IPS-18a (cell line): ENCODE data around the gene CLDND2.
"Not testable (repeated sequence)": the region's sequence is repeated elsewhere in the genome, so short reads cannot be mapped to it uniquely, and the experiment has no call there.

Source experiments
- H3K27ac ChIP-seq: one replicate; pipeline ENCODE4 v1.5.1; 2013; ENCODE audit warnings: low read length
- H3K27me3 ChIP-seq: one replicate; pipeline ENCODE4 v1.6.1; 2013; ENCODE audit warnings: mild to moderate bottlenecking, low read length; ENCODE audit not compliant: control insufficient read depth, insufficient read depth
- H3K36me3 ChIP-seq: one replicate; pipeline ENCODE4 v1.6.1; 2013; ENCODE audit warnings: low read depth, low read length; ENCODE audit not compliant: control insufficient read depth
- H3K4me1 ChIP-seq: one replicate; pipeline ENCODE4 v1.6.1; 2013; ENCODE audit warnings: low read depth, low read length; ENCODE audit not compliant: control insufficient read depth
- H3K4me3 ChIP-seq: one replicate; pipeline ENCODE4 v1.5.1; 2013; ENCODE audit warnings: low read length
- H3K9ac ChIP-seq: one replicate; pipeline ENCODE4 v1.6.1; 2013; ENCODE audit warnings: mild to moderate bottlenecking, low read length, moderate library complexity
- H3K9me3 ChIP-seq: one replicate; pipeline ENCODE4 v1.6.1; 2013; ENCODE audit warnings: low read depth, low read length; ENCODE audit not compliant: control insufficient read depth

CLDND2 gene

DNA sequence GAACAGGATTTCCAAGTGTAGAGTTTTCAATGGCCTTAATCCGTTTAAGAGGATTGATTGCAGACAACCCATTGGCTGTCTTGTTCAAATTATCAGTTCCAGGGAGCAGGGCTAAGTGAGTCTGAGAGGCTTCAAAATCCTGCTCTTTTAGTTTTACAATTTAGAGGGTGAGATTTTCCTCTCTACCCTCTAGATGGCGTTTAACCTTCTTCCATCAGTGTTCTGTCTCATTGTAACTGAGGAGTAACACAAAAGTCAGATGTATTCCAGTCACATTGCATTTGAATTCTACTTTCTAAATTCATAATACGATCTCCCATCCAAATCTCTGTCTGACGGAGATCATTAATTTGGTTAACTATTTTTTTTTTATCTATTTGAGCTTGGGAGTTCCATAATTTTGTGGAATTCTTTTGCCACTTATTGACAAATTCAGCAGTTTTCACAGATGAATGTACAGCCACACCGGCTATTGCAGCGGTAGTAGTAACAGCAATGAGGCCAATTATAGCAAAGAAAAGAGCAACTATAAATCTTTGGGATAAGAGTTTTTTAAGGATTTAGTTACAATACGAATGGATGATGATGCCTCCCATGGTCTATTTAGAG, 29.4 kb upstream of the CLDND2 start:
- Histone ChIP-seq H3K9ac (no peak overlapping the region), H3K27me3 (no peaks in the 10 kb centered on the region), H3K4me3 (no peak overlapping the region)

DNA sequence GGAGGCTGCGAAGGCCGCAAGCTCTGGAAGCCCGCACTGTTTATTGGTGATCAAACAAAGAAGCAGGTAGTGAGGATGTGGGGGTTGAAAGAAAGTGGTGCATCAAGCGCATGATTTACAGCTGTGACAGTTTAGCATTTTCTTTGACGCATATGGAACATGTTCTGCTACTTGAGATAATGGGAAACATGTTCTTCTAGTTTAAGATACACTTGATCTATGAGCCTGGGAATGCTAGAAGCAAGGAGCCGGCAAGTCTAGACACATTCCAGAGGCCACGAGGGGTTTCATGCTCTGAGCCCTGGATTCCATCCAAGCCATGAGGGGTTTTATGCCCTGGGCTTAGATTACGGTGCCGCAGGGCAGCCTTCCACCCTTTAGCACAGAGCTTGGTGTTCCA, 28.6 kb upstream of the CLDND2 start:
- H3K9me3 ChIP-seq, H3K4me3 ChIP-seq: not testable (repeated sequence)

More for the DNA sequence above, 29.4 kb upstream of the CLDND2 start:
- Histone ChIP-seq H3K4me1 (peaks cover 4% of the 10 kb centered on the region), H3K36me3 (no peaks in the 10 kb centered on the region), H3K27ac (no peak overlapping the region), H3K9me3 (peaks cover 7% of the 10 kb centered on the region)

DNA sequence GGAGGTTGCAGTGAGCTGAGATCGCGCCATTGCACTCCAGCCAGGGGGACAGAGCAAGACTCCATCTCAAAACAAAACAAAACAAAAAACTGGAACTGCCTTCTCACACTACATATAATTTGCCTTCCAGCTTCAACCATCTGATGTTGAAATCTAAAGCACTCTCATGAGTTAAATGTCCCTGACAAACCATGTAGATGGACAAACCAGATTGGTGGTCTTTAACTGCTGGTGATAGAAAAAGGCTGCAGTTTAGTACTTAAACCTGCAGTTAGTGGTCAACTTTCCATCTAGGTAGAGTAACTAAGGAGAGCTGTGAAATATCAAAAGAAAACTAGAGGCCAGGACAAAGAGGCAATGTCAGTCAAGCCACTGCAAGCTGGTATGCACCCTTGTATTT, 27.4 kb upstream of the CLDND2 start:
- H3K4me3 ChIP-seq, result no peak overlapping the region
- no peak overlapping the region for H3K9ac ChIP-seq
- H3K4me1 ChIP-seq, result peaks cover 4% of the 10 kb centered on the region
- no peaks in the 10 kb centered on the region for H3K36me3 ChIP-seq
- H3K27ac ChIP-seq, result no peak overlapping the region
- no peaks in the 10 kb centered on the region for H3K9me3 ChIP-seq
- H3K27me3 ChIP-seq, result no peaks in the 10 kb centered on the region

More for the DNA sequence above, 28.6 kb upstream of the CLDND2 start:
- H3K4me1 ChIP-seq, H3K27ac ChIP-seq, H3K9ac ChIP-seq, H3K36me3 ChIP-seq, H3K27me3 ChIP-seq: not testable (repeated sequence)

DNA sequence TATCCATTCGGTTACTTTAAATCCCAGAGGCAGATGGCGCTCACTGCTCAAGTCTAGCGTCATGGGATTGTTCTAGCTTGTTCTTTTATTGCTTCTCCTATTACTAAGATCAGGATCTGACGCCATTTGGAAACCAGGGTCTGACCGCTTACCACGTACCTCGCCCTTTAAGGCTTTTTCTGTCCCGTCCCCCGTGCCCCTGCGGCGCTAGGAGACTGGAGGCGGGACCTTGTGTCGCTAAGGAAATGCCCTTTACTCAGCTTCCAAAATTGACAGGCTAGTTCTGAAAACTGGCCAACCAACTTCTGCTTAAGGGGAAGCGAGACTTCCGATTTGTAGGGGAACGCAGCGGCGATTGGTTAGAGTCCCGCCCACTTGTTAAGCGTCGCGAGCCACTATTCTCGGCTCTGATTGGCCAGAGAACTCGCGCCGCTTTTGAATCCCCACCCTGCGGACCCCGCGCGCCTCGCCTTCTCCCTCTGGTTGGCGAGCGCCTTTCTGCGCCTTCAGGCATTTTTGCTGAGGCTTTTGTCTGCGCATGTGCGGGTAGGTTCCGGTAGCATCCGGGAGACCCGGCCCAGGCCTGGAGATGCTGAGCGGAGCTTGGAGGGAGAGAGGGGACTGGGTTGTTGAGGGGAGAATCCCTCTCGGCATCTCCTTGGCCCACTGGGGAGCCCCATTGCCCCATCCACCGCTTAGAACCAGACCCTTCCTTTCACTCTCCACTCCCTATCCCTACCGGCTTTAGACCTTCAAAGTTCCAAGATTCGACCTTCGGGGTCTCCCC, 25.4 kb upstream of the CLDND2 start:
- Histone ChIP-seq H3K4me3 (peak overlapping the region; percentile 78), H3K27me3 (no peaks in the 10 kb centered on the region), H3K9ac (peak overlapping the region; percentile 89), H3K27ac (peak overlapping the region; percentile 83), H3K36me3 (no peaks in the 10 kb centered on the region), H3K9me3 (no peaks in the 10 kb centered on the region), H3K4me1 (peaks cover 4% of the 10 kb centered on the region)

DNA sequence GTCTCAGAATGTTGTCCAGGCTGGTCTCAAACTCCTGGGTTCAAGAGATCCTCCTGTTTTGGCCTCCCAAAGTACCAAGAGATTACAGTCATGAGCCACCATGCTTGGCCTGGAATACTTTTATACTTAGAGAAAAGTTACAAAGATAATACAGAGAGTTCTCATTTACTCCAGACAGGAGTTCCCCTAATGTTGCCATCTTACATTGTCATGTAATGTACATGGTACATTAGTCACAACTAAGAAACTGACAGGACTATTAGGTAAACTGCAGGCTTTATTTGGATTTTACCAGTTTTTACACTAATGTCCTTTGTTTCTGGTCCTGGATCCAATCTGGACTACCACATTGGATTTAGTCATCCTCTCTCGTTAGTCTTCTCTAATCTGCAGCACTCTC, 23.9 kb upstream of the CLDND2 start:
- Histone ChIP-seq H3K27ac (no peak overlapping the region), H3K4me3 (no peak overlapping the region), H3K27me3 (no peaks in the 10 kb centered on the region), H3K9me3 (no peaks in the 10 kb centered on the region), H3K4me1 (peaks cover 4% of the 10 kb centered on the region), H3K9ac (no peak overlapping the region), H3K36me3 (no peaks in the 10 kb centered on the region)

DNA sequence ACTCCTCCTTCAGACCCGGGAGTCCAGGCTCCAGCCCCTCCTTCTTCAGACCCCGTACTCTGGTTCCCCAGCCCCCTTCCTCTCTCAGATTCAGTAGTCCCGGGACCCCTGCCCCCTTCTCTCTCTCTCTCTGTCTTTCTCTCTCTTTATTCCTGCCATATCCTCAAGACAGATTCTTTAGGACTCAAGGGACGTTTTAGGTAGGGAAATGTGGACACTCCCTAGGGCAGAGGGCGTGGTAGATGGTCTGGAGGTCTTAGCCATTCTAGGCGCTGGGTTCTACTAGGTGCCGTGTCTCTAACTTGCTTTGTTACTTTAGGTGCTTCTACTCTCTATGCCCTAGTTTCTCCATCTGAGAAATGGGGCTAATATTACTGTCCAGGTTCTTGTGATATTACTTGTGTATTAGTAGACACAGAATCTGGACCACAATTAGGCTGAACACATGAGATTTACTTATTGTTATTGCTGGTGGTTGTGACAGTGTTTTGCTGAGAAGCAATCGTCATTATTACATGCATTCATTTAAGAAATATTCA, 22.3 kb upstream of the CLDND2 start:
- Histone ChIP-seq H3K36me3 (no peaks in the 10 kb centered on the region), H3K4me1 (peaks cover 4% of the 10 kb centered on the region), H3K4me3 (no peak overlapping the region), H3K27ac (no peak overlapping the region), H3K9ac (no peak overlapping the region), H3K27me3 (no peaks in the 10 kb centered on the region), H3K9me3 (no peaks in the 10 kb centered on the region)

DNA sequence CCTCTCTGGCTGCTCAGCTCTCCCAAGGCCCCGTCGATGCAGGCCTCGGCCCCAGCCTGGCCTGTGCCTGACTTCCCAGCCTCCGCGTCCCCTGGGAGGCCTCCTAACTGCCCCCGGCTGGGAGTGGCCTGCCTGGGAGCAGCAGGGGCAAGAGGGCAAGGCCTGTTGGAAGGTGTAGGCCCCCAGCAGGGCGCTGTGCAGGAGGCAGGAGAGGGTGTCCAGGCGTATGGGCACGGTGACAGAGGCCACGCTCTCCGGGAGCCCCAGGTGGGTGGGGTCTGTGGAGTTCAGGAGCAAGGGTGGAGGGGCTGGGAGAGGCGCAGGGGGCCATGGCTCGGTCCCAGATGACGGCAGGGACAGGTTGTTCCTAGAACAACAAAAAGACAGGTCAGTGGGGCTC, 20.3 kb upstream of the CLDND2 start:
- no peaks in the 10 kb centered on the region for H3K27me3 ChIP-seq

DNA sequence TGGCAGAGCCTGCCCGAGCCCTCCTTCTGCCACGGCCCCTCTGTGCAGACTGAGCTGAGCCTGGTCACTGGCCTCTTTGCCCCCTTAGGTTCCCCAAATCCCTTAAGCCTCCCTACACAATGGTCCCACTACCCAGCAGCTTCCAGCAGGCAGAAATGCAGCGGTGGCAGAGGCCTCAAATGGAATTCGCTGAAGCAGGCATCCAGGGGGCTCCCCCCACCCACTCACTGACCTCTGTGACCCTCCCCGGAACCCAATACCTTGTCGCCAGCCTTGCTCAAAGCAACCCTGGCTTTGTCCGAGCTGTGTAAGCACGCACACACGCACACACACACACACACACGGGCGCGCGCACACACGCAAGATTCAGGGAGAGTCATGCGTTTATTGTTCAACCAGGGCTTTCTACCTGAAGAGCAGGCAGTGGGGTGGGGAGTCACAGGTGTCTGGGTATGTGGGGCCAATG, 19.2 kb upstream of the CLDND2 start, which contains the start of gene LIM2:
TSS of gene LIM2 (minus strand) at position 51 of the 466 bp plus-strand sequence. CDS start 531 bp downstream, outside the sequence.
- H3K27me3 ChIP-seq, result no peaks in the 10 kb centered on the region
- no peaks in the 10 kb centered on the region for H3K9me3 ChIP-seq
- no peak within 1 kb of the TSS for H3K27ac ChIP-seq
- no peak within 1 kb of the TSS for H3K9ac ChIP-seq
- no peaks in the 10 kb centered on the region for H3K4me1 ChIP-seq
- H3K4me3 ChIP-seq, result no peak within 1 kb of the TSS
- no peaks in the 10 kb centered on the region for H3K36me3 ChIP-seq

More for the DNA sequence above, 20.3 kb upstream of the CLDND2 start:
- Histone ChIP-seq H3K36me3 (no peaks in the 10 kb centered on the region), H3K4me1 (no peaks in the 10 kb centered on the region), H3K9me3 (no peaks in the 10 kb centered on the region), H3K4me3 (no peak overlapping the region), H3K9ac (no peak overlapping the region), H3K27ac (no peak overlapping the region)

DNA sequence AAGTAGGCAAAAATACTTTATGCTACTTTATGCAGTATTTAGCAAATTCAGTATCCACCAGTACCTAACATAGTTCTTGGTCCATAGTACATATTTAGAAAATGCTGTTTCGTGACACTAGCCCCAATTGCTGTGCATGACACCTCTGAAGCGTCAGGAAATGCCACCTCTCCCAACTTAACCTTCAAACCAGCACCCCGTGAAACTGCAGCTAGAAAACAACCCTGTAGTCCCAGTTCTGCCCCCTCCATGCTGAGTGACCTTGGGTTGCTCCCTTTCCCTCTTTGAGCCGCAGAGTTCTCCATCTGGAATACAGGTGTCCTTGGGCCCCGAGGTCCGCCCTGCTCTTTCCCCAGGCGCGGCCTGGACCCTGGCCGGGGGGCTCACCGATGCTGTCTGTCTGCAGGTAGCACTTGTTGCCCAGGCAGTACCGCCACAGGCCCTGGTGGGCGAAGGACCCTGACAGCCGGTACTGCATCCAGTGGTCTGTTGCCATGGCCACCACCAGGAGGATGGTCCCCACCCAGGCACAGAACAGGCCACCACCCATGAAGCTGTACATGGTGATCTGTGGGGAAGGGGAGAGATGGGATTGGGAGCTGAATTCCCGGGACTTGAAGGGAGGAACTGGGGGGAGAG, 18.2 kb upstream of the CLDND2 start:
- no peaks in the 10 kb centered on the region for H3K36me3 ChIP-seq
- no peak overlapping the region for H3K4me3 ChIP-seq
- no peaks in the 10 kb centered on the region for H3K27me3 ChIP-seq
- no peak overlapping the region for H3K9ac ChIP-seq
- no peaks in the 10 kb centered on the region for H3K4me1 ChIP-seq
- no peak overlapping the region for H3K27ac ChIP-seq
- no peaks in the 10 kb centered on the region for H3K9me3 ChIP-seq

DNA sequence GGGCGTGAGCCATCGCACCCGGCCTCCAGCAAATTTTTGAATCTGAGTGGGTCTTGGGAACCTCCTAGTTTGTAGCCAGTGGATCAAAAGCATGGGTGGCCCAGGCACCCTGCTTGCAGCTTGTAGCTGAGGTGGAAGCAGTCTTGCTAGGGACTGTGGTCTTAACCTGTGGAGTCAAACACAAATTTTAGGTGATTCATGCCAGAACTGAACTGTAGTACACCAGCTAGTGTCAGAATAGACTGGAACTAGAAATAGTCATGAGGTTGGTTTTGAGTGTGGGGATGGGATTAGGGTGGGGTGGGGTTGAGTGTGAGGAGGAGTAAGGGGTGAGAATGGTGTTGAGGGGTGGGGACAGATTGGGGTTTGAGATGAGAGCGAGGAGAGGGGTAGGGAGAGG, 13.2 kb upstream of the CLDND2 start:
- no peak overlapping the region for H3K9ac ChIP-seq
- no peak overlapping the region for H3K4me3 ChIP-seq
- H3K27ac ChIP-seq, result no peak overlapping the region
- no peaks in the 10 kb centered on the region for H3K36me3 ChIP-seq
- no peaks in the 10 kb centered on the region for H3K27me3 ChIP-seq
- H3K4me1 ChIP-seq, result no peaks in the 10 kb centered on the region
- peaks cover 3% of the 10 kb centered on the region for H3K9me3 ChIP-seq

DNA sequence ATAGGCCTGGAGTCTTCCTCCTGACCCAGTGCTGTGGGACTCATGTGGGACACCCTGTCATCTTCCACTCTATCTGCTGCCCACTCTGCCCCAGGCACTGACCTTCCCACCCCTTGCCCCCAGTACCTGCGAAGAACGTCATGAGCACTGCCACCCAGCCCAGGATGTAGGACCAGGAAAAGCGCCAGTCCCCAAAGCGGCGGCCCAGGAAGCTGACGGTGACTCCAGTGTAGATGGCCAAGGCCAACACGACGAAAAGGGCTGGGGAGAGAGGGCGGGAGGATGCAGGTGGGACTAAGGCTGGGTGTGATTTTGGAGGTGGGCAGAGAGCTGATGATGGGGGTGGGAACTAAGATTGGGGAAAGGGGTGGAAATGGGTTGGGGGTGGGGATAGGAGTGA, 11.6 kb upstream of the CLDND2 start:
- Histone ChIP-seq H3K4me1 (no peaks in the 10 kb centered on the region), H3K36me3 (no peaks in the 10 kb centered on the region), H3K9me3 (peaks cover 3% of the 10 kb centered on the region), H3K4me3 (no peak overlapping the region), H3K27ac (no peak overlapping the region), H3K27me3 (no peaks in the 10 kb centered on the region), H3K9ac (no peak overlapping the region)
